Esophagus muscularis mucosa (tissue), 4 donors: ENCODE data around the gene RPL18.

Source experiments
- CTCF ChIP-seq, 3 experiments: fragments of 200-600 bp in 2 of 3; fragments of 450-650 bp in 1 of 3; sonication (generic) in 2 of 3; IDR thresholded peaks; one replicate each; pipeline ENCODE4 v1.5.1; 2017 to 2019; ENCODE audit warnings: antibody characterized with exemption in 3 of 3, mild to moderate bottlenecking in 2 of 3, moderate library complexity in 1 of 3
- EP300 ChIP-seq: sonication (generic); formaldehyde crosslinking; IDR thresholded peaks from one replicate; pipeline ENCODE4 v1.6.1; 2017; ENCODE audit warnings: antibody characterized with exemption
- POLR2AphosphoS5 ChIP-seq, 2 donors: sonication (generic); formaldehyde crosslinking; IDR thresholded peaks; one replicate each; pipeline ENCODE4 v1.6.1; 2017; ENCODE audit warnings: antibody characterized with exemption in 2 of 2

DNA sequence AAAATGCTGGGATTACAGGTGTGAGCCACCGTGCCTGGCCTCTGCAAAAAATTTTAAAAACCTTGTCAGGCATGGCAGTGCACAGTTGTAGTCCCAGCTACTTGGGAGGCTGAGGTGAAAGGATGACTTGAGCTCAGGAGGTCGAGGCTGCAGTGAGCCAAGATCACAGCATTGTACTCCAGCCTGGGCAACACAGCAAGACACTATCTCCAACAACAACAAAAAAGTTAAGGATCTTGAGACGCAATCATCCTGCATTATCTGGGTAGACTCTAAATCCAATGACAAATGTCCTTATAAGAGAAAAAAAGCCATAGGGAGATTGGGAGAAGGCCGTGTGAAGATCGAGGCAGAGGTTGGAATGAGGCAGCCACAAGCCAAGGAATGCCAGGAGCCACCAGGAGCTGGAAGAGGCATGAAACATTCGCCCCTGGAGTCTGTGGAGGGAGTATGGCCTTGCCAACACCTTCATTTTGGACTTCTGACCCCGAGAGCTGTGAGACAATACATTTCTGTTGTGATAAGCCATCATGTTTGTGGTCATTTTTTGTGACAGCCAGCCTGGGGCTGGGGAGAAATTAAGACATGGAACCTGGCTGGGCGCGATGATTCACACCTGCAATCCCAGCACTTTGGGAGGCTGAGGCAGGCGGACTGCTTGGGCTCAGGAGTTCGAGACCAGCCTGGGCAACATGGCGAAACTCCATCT is 32.1 kb upstream of the RPL18 start:
- TF ChIP-seq CTCF (IDR thresholded peaks at IDR 0.05) = no peak
- no peak for TF ChIP-seq EP300
- TF ChIP-seq POLR2AphosphoS5 (IDR thresholded peaks at IDR 0.05) = no peak
